Measurements from ENCODE around the gene MCUB.

MCUB gene

GRCh38 chr4:109719604-109720003 lies 159.6 kb downstream of the MCUB start:
- TF ChIP-seq CTCF (IDR thresholded peaks at IDR 0.05) = no peak

- no peak for TF ChIP-seq CTCF (IDR thresholded peaks at IDR 0.05)
These were observed 161.0 kb downstream of the MCUB start for GRCh38 chr4:109721033-109721432.

GRCh38 chr4:109722357-109722756 lies 162.3 kb downstream of the MCUB start:
- no peak for TF ChIP-seq CTCF (IDR thresholded peaks at IDR 0.05)

- no peak for TF ChIP-seq CTCF (IDR thresholded peaks at IDR 0.05)
These were observed 163.1 kb downstream of the MCUB start for GRCh38 chr4:109723110-109723509.

- no peak for TF ChIP-seq CTCF (IDR thresholded peaks at IDR 0.05)
These were observed 168.3 kb downstream of the MCUB start for GRCh38 chr4:109728385-109728784.

- TF ChIP-seq CTCF (IDR thresholded peaks at IDR 0.05) = no peak
These were observed 169.2 kb downstream of the MCUB start for GRCh38 chr4:109729117-109729717.

- no peak for TF ChIP-seq CTCF (IDR thresholded peaks at IDR 0.05)
These were observed 169.9 kb downstream of the MCUB start, which contains the start of gene PLA2G12A for GRCh38 chr4:109729718-109730618. TSS of gene PLA2G12A (minus strand) at chr4:109730070. CDS start at chr4:109729809, 261 bp downstream.
